Transverse colon (tissue), 3 donors: ENCODE results near the gene IRF9.

Experiments used
- EP300 ChIP-seq: sonication (generic); formaldehyde crosslinking; IDR thresholded peaks from one replicate; pipeline ENCODE4 v1.6.1; 2017; ENCODE audit warnings: antibody characterized with exemption, low read depth
- POLR2A ChIP-seq: fragments of 450-650 bp; IDR thresholded peaks from one replicate; pipeline ENCODE4 v1.6.1; 2016; ENCODE audit warnings: antibody characterized with exemption, mild to moderate bottlenecking, moderate library complexity
- TF ChIP-seq, protein P1 (sequence below), 5 experiments: fragments of 200-600 bp in 3 of 5; fragments of 450-650 bp in 2 of 5; sonication (generic) in 3 of 5; IDR thresholded peaks; 1 replicate in 2 of 5; 2 replicates in 3 of 5; pipeline ENCODE4 v1.5.1; 2016 to 2017; ENCODE audit warnings: antibody characterized with exemption in 5 of 5, inconsistent platforms in 3 of 5, mild to moderate bottlenecking in 2 of 5, moderate library complexity in 1 of 5

- TF ChIP-seq, protein P1, sequence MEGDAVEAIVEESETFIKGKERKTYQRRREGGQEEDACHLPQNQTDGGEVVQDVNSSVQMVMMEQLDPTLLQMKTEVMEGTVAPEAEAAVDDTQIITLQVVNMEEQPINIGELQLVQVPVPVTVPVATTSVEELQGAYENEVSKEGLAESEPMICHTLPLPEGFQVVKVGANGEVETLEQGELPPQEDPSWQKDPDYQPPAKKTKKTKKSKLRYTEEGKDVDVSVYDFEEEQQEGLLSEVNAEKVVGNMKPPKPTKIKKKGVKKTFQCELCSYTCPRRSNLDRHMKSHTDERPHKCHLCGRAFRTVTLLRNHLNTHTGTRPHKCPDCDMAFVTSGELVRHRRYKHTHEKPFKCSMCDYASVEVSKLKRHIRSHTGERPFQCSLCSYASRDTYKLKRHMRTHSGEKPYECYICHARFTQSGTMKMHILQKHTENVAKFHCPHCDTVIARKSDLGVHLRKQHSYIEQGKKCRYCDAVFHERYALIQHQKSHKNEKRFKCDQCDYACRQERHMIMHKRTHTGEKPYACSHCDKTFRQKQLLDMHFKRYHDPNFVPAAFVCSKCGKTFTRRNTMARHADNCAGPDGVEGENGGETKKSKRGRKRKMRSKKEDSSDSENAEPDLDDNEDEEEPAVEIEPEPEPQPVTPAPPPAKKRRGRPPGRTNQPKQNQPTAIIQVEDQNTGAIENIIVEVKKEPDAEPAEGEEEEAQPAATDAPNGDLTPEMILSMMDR (IDR thresholded peaks at IDR 0.05): no peak
- no peak for TF ChIP-seq EP300
- TF ChIP-seq POLR2A: no peak
Observed at GRCh38 chr14:24186831-24187538, 25.9 kb downstream of the IRF9 start.
